Measurements from ENCODE around the gene TBC1D9.

The TBC1D9 gene

DNA sequence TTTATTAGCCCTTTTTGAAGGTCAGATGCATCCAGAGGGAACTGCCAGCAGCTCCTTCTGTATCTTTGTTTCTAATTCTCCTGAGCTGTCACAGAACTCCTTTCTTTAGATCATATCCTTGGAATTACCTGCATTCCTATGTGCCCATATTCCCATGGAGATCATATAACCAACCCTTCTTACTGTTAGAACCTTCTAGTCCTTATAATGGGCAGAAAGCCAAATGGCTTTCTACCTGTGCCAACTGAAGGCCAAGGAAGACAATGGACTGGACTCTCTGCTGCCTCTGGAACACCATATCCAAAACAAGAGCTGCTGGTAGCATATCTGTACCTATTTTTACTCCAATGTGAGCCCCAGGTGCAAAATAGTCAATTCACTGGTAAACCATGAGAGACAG, 60.7 kb downstream of the TBC1D9 start (continued):
- TF ChIP-seq, protein P1, sequence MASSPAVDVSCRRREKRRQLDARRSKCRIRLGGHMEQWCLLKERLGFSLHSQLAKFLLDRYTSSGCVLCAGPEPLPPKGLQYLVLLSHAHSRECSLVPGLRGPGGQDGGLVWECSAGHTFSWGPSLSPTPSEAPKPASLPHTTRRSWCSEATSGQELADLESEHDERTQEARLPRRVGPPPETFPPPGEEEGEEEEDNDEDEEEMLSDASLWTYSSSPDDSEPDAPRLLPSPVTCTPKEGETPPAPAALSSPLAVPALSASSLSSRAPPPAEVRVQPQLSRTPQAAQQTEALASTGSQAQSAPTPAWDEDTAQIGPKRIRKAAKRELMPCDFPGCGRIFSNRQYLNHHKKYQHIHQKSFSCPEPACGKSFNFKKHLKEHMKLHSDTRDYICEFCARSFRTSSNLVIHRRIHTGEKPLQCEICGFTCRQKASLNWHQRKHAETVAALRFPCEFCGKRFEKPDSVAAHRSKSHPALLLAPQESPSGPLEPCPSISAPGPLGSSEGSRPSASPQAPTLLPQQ (tag by site-specific recombination; IDR thresholded peaks at IDR 0.05) = no peak
- TF ChIP-seq SP3 (tag by site-specific recombination; IDR thresholded peaks at IDR 0.05) (no peak), ZNF548 (tag by site-specific recombination; IDR thresholded peaks at IDR 0.05) (no peak)
- TF ChIP-seq, protein P2, sequence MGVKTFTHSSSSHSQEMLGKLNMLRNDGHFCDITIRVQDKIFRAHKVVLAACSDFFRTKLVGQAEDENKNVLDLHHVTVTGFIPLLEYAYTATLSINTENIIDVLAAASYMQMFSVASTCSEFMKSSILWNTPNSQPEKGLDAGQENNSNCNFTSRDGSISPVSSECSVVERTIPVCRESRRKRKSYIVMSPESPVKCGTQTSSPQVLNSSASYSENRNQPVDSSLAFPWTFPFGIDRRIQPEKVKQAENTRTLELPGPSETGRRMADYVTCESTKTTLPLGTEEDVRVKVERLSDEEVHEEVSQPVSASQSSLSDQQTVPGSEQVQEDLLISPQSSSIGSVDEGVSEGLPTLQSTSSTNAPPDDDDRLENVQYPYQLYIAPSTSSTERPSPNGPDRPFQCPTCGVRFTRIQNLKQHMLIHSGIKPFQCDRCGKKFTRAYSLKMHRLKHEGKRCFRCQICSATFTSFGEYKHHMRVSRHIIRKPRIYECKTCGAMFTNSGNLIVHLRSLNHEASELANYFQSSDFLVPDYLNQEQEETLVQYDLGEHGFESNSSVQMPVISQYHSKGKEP (tag by site-specific recombination; IDR thresholded peaks at IDR 0.05) = no peak

DNA sequence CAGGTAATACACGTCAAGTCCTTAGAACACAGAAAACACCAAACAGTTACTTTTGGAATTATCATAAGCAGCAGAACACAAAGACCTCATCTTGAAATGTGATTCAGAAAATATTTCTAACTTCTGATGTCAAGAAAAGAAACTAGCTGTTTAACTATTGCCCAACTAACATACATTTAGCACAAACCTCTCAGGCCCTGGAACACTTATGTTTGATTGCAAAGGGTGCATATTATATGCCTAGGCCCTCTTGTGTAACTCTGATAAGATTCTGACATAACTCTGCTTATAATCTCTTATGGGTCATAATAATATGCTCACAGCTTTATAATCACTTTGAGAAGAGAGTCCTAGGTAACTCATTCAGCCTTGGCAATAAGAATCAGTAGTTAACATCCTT, 62.6 kb downstream of the TBC1D9 start:
- H3K36me3 ChIP-seq (ENCODE audit: control insufficient read depth in 2 of 2, insufficient read depth in 1 of 2, low read length in 2 of 2) = peaks cover 0 to 7% of the 10 kb centered on the region in 2 experiments; a peak in 2 of 3 replicates
- ChIA-PET POLR2A (no interaction called here), CTCF (interaction anchor here (0.6 to 0.9 kb wide), 2 partner anchors 19 to 343 kb away, joined by 3 to 4 read pairs; no protein-coding TSS in a partner anchor)
- no peaks in the 10 kb centered on the region for H3K4me1 ChIP-seq (ENCODE audit: control insufficient read depth, insufficient read depth, low read length)
- H3K4me3 ChIP-seq (ENCODE audit: low read depth, low read length) = no peak overlapping the region
- H3K9me3 ChIP-seq (ENCODE audit: control insufficient read depth, insufficient read depth, low read depth, low read length) = no peaks in the 10 kb centered on the region
- TF ChIP-seq SP3 (tag by site-specific recombination; IDR thresholded peaks at IDR 0.05) = no peak
- TF ChIP-seq SP2 (tag by site-specific recombination; IDR thresholded peaks at IDR 0.05) = no peak
- TF ChIP-seq ZBTB1 (tag by site-specific recombination; IDR thresholded peaks at IDR 0.05) = no peak
- no peak for TF ChIP-seq MYNN (tag by site-specific recombination; IDR thresholded peaks at IDR 0.05; ENCODE audit: borderline replicate concordance)
- no peak for TF ChIP-seq ZBTB20 (tag by site-specific recombination; IDR thresholded peaks at IDR 0.05)
- no peak for TF ChIP-seq ZNF521 (tag by site-specific recombination; IDR thresholded peaks at IDR 0.05)
- TF ChIP-seq ZNF544 (tag by site-specific recombination; IDR thresholded peaks at IDR 0.05) = no peak
- TF ChIP-seq ZNF624 (tag by site-specific recombination; IDR thresholded peaks at IDR 0.05) = no peak
- TF ChIP-seq ZNF623 (tag by site-specific recombination; IDR thresholded peaks at IDR 0.05) = no peak
- TF ChIP-seq ZFHX2 (tag by site-specific recombination; conservative IDR thresholded peaks at IDR 0.05) = no peak
- TF ChIP-seq, protein P3, sequence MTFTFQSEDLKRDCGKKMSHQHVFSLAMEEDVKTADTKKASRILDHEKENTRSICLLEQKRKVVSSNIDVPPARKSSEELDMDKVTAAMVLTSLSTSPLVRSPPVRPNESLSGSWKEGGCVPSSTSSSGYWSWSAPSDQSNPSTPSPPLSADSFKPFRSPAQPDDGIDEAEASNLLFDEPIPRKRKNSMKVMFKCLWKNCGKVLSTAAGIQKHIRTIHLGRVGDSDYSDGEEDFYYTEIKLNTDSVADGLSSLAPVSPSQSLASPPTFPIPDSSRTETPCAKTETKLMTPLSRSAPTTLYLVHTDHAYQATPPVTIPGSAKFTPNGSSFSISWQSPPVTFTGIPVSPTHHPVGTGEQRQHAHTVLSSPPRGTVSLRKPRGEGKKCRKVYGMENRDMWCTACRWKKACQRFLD (tag by site-specific recombination; IDR thresholded peaks at IDR 0.05) = no peak
- TF ChIP-seq ZNF404 (tag by site-specific recombination; IDR thresholded peaks at IDR 0.05) = no peak
- TF ChIP-seq ZBTB48 (tag by site-specific recombination; IDR thresholded peaks at IDR 0.05) = no peak
- no peak overlapping the region for H3K27ac ChIP-seq (ENCODE audit: extremely low read depth, low read depth, low read length)

DNA sequence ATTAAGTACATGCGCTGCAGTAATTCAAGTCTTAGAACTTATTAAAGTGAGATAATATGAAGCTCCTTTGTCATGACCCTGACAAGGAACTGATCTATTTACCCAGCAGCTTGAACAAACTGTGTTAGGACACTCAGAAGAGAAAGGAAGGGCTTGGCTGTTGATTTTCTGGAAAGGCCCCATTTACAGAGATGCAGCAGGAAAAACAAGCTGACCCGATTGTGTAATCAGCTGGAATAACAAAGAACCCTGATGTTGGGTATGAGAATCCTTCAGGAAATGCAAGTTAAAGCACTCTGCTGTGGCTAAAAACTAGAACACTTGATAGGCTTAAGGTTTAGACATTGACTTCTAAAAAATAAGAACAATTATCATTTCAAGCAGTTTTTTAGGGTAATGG, 64.8 kb downstream of the TBC1D9 start:
- Histone ChIP-seq H3K36me3 (ENCODE audit: control insufficient read depth in 2 of 2, insufficient read depth in 1 of 2, low read length in 2 of 2) (no peaks in the 10 kb centered on the region), H3K4me3 (ENCODE audit: low read depth, low read length) (no peak overlapping the region), H3K4me1 (ENCODE audit: control insufficient read depth, insufficient read depth, low read length) (0 out of 2 replicates have a peak, but pooled peaks cover 2% of the 10 kb centered on the region), H3K27ac (ENCODE audit: extremely low read depth, low read depth, low read length) (no peak overlapping the region), H3K9me3 (ENCODE audit: control insufficient read depth, insufficient read depth, low read depth, low read length) (no peaks in the 10 kb centered on the region)
- POLR2A ChIA-PET = no interaction called here
- CTCF ChIA-PET = no interaction called here
- TF ChIP-seq ZNF777 (tag by site-specific recombination; IDR thresholded peaks at IDR 0.05; ENCODE audit: borderline replicate concordance) = no peak
- TF ChIP-seq ZNF10 (tag by site-specific recombination; IDR thresholded peaks at IDR 0.05) = no peak
- no peak for TF ChIP-seq SCRT1 (tag by site-specific recombination; IDR thresholded peaks at IDR 0.05; ENCODE audit: borderline replicate concordance)
- TF ChIP-seq ZNF530 (tag by site-specific recombination; IDR thresholded peaks at IDR 0.05; ENCODE audit: low read depth) = no peak
- no peak for TF ChIP-seq ZFP3 (tag by site-specific recombination; IDR thresholded peaks at IDR 0.05; ENCODE audit: low read depth)
- no peak for TF ChIP-seq EGR2 (tag by site-specific recombination; IDR thresholded peaks at IDR 0.05; ENCODE audit: low read depth)
- TF ChIP-seq ZNF132 (tag by site-specific recombination; IDR thresholded peaks at IDR 0.05; ENCODE audit: borderline replicate concordance) = no peak
- TF ChIP-seq FEZF1 (tag by site-specific recombination; IDR thresholded peaks at IDR 0.05) = no peak
- no peak for TF ChIP-seq BCL11A (tag by site-specific recombination; IDR thresholded peaks at IDR 0.05; ENCODE audit: low read depth)
- no peak for TF ChIP-seq ZNF133 (tag by site-specific recombination; IDR thresholded peaks at IDR 0.05)
- TF ChIP-seq ZNF121 (tag by site-specific recombination; IDR thresholded peaks at IDR 0.05) = no peak
- TF ChIP-seq ZNF423 (tag by site-specific recombination; IDR thresholded peaks at IDR 0.05) = no peak
- TF ChIP-seq, protein P4, sequence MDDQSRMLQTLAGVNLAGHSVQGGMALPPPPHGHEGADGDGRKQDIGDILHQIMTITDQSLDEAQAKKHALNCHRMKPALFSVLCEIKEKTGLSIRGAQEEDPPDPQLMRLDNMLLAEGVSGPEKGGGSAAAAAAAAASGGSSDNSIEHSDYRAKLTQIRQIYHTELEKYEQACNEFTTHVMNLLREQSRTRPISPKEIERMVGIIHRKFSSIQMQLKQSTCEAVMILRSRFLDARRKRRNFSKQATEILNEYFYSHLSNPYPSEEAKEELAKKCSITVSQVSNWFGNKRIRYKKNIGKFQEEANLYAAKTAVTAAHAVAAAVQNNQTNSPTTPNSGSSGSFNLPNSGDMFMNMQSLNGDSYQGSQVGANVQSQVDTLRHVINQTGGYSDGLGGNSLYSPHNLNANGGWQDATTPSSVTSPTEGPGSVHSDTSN (CRISPR knock-in tag; IDR thresholded peaks at IDR 0.05) = no peak
- no peak for TF ChIP-seq ZIC2 (tag by site-specific recombination; IDR thresholded peaks at IDR 0.05)
- no peak for TF ChIP-seq ZNF266 (tag by site-specific recombination; IDR thresholded peaks at IDR 0.05; ENCODE audit: low read depth)

Data from HEK293 (cell line).